GM21515 (cell line): Measurements from ENCODE around the gene TIA1.
A peak's percentile ranks its signal among the peaks of the same experiment; 100 is the strongest.

Experiments
- ATAC-seq: cut with Tn5 transposase; IDR thresholded peaks from one replicate; pipeline ENCODE4 v1.9.1; 2021; ENCODE audit not compliant: unreplicated experiment

The TIA1 gene

GRCh38 chr2:70161069-70161534, 87.3 kb downstream of the TIA1 start:
- peak; percentile 70 for ATAC-seq

- ATAC-seq = no peak
These were observed 87.9 kb downstream of the TIA1 start for GRCh38 chr2:70160545-70160944.
